ENCODE data around the gene ZNF215.
"Not testable (repeated sequence)": the region's sequence is repeated elsewhere in the genome, so short reads cannot be mapped to it uniquely, and the experiment has no call there.

ZNF215 gene

DNA sequence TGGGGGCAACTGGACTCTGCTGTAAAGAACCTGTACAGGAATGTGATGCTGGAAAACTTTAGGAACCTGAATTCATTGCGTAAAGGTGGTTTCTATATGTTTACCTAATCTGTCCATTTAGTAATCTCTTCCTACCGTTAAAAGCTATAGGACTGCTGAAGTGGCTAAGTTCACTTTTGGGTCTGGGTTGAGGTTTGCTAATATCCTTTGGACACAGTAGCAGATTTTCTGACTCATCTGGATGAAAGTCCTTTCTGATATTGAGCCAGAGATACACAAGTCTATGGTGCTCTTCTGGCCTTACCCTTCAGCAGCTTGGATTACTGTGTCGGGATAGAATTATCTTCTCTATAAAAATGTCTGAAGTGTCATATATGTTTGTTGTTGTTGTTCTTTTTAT lies 16.9 kb downstream of the ZNF215 start:
- FAIRE-seq: no peak

DNA sequence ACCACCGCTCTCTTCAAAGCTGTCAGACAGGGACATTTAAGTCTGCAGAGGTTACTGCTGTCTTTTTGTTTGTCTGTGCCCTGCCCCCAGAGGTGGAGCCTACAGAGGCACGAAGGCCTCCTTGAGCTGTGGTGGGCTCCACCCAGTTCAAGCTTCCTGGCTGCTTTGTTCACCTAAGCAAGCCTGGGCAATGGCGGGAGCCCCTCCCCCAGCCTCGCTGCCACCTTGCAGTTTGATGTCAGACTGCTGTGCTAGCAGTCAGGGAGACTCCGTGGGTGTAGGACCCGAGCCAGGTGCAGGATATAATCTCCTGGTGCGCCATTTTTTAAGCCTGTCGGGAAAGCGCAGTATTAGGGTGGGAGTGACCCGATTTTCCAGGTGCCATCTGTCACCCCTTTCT lies 28.0 kb downstream of the ZNF215 start:
- not testable (repeated sequence) for FAIRE-seq

- FAIRE-seq: no peak
Measured at GRCh38 chr11:6962141-6962540, 35.9 kb downstream of the ZNF215 start.

DNA sequence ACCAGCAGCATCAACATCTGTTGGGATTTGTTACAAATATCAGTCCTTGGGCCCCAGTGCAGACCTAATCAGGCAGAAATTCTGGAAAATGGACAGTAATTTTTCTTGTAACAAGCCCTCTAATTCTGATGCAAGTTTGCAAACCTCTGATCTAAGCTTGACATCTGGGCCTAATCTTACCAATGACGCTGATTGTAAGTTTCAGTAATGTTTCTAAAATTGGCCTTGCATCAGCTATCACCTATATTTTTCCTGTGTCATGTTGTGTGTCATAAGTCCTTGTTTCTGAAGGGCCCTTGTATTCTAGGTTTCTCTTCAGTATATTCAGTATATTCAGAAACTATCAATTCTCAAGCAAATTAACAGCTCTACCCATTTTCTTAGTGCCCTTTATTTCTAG lies 36.4 kb downstream of the ZNF215 start:
- no peak for FAIRE-seq

GRCh38 chr11:6968816-6969215 lies 42.6 kb downstream of the ZNF215 start:
- no peak for FAIRE-seq

GRCh38 chr11:6969854-6970253 lies 43.6 kb downstream of the ZNF215 start:
- FAIRE-seq: not testable (repeated sequence)

DNA sequence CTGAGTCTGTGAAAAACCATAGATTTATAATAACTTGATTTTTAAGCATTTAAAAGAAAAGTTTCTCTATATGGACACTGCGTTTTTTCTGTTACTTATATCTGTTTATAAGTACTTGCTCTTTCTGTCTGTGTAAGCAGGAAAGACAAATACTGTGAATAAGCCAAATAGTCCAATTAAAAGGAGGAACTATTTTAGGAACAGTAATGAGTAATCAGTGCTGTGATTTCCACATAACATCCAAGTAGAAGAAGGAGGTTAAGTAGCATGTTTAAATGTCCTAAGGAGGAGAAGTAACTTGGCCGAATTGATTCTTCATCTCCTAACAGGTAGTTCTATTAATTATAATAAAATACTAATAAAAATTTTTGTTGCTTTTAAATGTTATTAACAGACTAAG lies 53.1 kb downstream of the ZNF215 start:
- FAIRE-seq: no peak

GRCh38 chr11:6986487-6986886 lies 60.3 kb downstream of the ZNF215 start:
- FAIRE-seq: no peak

- no peak for FAIRE-seq
Measured at GRCh38 chr11:6988506-6988905, 62.3 kb downstream of the ZNF215 start.

DNA sequence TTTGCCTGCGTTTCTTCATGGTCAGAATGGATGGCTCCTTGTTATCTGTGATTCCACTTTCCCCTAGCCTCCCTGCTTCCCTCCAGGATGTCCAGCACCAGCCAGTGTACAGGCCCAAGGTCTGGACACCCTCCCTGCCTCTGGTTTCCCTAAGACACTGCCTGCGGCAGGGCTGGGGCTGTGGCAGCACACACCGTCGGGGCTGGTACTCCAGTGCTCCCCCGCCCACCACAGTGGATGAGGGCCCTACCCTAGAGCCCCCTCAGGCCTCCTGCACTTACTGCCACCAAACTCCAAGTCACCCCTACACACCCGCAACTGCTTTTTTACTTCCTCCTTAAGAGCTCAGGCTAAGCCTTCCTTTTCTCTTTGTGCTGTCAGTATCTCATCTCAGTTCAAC lies 65.0 kb downstream of the ZNF215 start:
- FAIRE-seq: no peak

GRCh38 chr11:6992026-6992425 lies 65.8 kb downstream of the ZNF215 start:
- FAIRE-seq: no peak

DNA sequence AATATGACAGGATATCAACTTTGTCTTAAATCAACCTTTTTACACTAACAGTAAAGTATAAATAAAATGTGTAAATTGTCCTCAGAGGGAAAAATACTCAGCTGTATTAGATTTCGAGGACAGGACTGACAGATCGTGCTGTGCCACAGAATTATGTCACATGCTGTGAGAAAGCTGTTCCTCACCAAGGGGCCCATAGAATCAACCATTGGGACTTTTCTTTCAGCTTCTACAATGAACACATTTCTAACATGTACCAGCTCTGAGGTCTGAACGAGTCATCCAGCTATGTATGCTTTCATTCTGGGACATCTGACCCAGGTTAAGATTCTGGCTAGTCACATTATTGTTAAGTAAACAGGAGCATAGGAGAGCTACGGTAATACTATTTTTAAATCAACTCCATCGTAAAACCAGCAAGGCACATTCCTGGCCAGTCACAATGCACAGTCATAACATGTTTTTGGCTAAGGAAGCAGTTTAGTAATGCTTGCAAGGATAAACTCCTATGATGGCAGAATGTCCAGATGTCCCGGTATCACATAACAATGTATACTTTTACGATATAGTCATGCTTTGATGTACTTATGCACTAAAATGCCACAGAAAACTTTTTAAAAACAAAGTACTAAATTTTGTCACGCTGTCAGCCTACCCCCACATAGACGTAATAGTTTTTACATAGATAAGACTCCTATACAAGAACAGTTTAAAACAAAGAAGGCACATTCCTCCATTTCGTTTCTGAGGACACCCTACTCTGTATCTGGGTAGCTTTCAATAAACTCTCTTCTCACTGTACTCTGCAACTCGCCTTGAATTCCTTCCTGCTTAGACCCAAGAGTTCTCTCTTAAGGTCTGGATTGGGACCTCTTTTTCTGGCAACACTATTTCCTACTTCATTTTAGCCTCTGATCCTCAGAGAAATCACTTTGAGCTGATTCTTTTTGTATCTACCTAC lies 66.5 kb downstream of the ZNF215 start:
- FAIRE-seq: no peak

GRCh38 chr11:6995703-6996102 lies 69.5 kb downstream of the ZNF215 start:
- no peak for FAIRE-seq

DNA sequence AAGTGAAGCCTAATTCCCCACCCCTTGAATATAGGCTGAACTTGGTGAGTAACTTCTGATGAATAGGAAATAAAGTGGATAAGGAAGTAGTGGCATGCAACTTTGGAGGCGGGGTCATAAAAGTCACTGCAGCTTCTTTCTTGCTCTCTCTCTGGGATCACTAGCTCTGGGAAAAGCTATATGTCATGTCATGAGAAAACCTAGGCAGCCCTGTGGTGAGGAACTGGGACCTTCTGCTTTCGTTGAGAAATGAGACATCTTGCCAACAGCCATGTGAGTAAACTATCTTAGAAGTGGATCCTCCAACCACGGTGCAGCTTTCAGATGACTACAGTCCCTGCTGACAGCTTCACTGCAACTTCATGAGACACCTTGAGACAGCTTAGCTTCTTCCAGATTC lies 78.3 kb downstream of the ZNF215 start:
- FAIRE-seq: no peak

Measured in colon (tissue), 2 donors.